Caki2 (cell line): ENCODE data around the gene NEIL1. TPM values are rescaled to one million over a fixed set of nuclear protein-coding genes. Genes with fewer than 3 reads are reported as not detected.
"Not testable (repeated sequence)": the region's sequence is repeated elsewhere in the genome, so short reads cannot be mapped to it uniquely, and the experiment has no call there.

Source experiments
- DNase-seq: peaks from one replicate; pipeline ENCODE4 v3.0.0-alpha.2; 2015; ENCODE audit warnings: low read depth
- in situ Hi-C: cut with HindIII; loops from 2 replicates; pipeline ENCODE4 v1.10.0; 2016; ENCODE audit warnings: low sequenced_read_pairs, low pct_unique_long_range_greater_than_20kb, mixed read lengths
- total RNA-seq: library from RNA; depleted of rRNA; stranded (reverse); fragments of >200 nt; shearing (Covaris generic); gene quantifications from 2 replicates; pipeline ENCODE4 v1.2.3, GENCODE V29; 2014; ENCODE audit warnings: low replicate concordance

The NEIL1 gene
- total RNA-seq, 1 experiment from 2014 or later = not detected

- DNase-seq = no peak
- in situ Hi-C loops = no loop called here
These were observed 18.1 kb upstream of the NEIL1 start for GRCh38 chr15:75328493-75329314.

DNA sequence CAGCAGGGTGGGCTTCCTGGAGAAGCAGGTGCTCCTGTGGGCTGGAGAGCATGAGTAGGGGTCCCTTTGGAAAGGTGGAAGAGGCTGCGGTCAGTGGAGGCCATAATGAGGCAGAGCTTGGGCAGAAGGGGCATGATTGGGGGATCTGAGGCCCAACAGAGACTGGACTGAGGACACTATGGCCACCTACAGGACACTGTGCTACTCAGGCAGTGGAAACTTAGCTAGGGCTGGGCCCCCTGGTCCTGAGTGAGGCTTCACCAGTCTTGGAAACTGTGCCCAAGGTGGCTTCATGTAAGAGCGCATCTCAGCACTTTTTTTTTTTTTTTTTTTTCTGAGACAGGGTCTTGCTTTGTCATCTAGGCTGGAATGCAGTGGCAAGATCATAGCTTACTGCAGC is 17.3 kb upstream of the NEIL1 start:
- DNase-seq = no peak
- in situ Hi-C loops = no loop called here

GRCh38 chr15:75332093-75332492 is 14.7 kb upstream of the NEIL1 start:
- DNase-seq, in situ Hi-C loops: not testable (repeated sequence)

DNA sequence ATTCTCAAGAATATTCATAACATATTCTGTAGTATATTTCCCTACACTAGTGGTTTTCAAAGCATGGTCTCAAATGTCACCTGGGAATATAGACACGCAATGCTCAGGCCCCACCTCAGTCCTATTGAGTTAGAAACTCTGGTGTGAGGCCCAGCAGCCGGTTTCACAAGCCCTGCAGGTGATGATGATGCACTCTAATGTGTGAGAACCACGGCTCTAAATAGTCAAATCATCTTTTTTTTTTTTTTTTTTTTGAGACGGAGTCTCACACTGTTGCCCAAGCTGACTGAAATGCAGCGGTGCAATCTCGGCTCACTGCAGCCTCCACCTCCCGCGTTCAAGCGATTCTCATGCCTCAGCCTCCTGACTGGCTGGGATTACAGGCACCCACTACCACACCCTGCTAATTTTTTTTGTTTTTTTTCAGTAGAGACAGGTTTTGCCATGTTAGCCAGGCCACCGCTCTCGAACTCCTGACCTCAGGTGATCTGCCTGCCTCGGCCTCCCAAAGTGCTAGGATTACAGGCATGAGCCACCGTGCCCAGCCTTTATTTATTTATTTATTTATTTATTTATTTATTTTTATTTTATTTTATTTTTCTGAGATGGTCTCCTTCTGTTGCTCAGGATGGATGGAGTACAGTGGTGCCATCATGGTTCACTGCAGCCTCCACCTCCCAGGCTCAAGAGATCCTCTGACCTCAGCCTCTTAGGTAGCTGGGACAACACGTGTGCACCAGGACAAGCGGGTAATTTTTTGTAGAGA is 13.0 kb upstream of the NEIL1 start:
- in situ Hi-C loops, DNase-seq: not testable (repeated sequence)

- DNase-seq = no peak
- in situ Hi-C loops = no loop called here
These were observed 11.5 kb upstream of the NEIL1 start for GRCh38 chr15:75335313-75335704.

DNA sequence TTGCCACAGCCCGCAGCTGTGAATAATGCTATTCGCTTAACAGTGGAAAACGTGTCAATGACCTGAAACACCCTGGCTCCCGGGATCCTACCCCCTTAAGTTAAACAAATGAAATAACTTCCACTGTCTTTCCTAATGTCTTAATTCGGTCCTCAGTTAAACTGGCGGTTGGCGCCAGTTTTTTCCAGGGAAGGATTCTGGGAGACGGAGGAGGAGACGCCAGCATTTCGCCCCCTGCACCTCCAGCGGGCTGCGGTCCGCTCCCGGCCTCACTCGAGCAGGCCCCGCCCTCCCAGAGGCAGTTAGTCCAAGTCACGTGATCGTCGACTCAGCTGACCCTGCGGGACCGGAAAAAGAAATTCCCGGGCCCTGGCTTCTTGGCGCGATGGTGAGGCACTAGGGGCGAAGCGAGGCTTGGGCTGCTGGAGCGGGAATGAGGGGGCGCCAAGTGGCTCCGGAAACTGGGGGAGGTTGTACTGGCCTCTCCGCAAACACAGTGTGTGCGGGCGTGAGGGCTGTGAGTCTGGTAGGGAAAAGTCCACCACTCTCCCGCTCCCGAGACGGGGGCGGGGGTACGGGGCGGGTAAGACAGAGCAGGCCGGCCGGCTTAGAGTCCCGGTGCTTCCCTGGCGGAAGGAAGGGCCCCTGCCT is 11.0 kb upstream of the NEIL1 start, which contains the start of gene COMMD4:
Gene COMMD4, plus strand, starts transcription at position 359 of the 651 bp plus-strand sequence. Its CDS starts 27 bp downstream, at position 386.
- in situ Hi-C loops = no loop called here
- peak; percentile 86 for DNase-seq

- DNase-seq = no peak
- in situ Hi-C loops = no loop called here
These were observed 8.1 kb upstream of the NEIL1 start for GRCh38 chr15:75338661-75339240.

DNA sequence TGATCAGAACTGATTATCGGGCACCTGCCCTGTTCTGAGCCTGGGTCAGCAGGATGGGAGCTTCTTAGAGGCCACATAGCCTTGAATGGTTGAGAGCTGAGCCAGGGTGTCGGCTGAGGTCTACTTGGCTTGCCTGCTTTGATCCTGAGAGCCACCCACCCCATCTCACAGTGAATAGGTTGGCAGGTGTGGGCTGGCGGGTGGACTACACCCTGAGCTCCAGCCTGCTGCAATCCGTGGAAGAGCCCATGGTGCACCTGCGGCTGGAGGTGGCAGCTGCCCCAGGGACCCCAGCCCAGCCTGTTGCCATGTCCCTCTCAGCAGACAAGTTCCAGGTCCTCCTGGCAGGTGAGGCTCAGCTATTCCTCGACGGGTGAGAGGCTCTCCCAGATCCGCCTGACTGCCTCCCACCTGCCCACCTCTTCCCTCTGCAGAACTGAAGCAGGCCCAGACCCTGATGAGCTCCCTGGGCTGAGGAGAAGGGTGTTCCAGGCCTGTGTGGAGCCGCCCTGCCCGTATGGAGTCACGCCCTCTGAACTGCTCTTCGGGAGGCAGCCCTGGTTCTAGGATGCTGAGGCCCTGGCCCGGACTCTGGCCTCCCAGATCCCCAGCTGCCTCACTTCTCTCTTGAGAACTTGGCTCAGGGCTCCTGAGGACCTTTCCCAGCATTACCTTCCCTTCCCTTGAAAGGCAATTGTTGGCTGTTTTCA is 7.2 kb upstream of the NEIL1 start:
- in situ Hi-C loops = no loop called here
- no peak for DNase-seq

DNA sequence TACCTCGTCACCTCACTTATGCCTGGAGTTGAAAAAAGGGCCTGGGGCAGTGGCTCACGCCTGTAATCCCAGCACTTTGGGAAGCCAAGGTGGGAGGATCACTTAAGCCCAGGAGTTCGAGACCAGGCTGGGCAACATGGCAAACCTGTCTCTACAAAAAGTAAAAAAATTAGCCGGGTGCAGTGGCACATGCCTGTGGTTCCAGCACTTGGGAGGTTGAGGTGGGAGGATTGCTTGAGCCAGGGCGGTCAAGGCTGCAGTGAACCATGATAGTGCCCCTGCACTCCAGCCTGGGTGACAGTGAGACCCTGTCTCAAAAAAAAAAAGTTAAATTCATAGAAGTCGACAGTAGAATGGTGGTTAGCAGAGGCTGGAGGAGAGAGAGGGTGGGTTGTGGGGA is 4.6 kb upstream of the NEIL1 start:
- in situ Hi-C loops = no loop called here
- DNase-seq = no peak

GRCh38 chr15:75343953-75344352 is 2.9 kb upstream of the NEIL1 start:
- in situ Hi-C loops = not testable (repeated sequence)

DNA sequence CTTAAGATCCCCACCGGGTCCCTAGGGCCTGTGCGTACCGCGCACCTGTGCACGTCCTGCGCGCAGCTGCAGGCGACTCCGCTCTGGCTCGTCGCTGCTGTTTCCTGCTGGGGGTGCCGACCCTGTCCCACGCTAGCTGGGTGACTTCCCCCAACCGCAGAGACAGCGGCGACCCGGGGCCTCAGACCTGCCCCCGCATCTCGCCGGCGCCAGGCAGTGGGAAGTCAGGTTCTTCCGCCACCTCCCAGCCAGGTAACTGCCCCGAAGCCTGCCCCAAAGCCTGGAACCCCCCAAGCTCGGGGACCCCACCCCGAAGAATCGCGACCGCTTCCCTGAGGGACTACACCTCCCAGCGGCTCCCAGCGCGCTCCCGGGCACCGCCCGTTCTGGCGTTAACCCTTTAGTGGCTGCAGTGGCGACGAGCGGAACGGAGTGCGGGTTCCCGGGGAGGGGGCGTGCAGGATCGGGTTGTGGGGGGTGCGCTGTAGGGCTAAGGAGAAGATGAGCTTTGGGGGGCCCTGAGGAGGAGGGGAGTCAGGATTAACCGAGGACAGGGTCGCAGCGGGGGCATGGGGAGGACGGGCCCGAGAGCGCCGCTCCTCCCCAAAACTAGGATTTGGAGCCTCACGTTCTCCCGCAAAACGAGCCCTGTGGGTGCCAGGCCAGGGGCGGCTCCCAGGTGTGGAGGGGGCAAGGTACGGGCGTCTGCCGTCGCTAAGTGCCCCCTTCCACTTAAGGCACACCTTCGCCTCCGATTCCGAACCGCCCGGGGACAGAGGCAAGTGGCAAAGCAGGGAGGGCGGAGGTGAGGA is 589 bp downstream of the NEIL1 start:
- no peak for DNase-seq
- in situ Hi-C loops = no loop called here

More at GRCh38 chr15:75343953-75344352, 2.9 kb upstream of the NEIL1 start:
- not testable (repeated sequence) for DNase-seq

DNA sequence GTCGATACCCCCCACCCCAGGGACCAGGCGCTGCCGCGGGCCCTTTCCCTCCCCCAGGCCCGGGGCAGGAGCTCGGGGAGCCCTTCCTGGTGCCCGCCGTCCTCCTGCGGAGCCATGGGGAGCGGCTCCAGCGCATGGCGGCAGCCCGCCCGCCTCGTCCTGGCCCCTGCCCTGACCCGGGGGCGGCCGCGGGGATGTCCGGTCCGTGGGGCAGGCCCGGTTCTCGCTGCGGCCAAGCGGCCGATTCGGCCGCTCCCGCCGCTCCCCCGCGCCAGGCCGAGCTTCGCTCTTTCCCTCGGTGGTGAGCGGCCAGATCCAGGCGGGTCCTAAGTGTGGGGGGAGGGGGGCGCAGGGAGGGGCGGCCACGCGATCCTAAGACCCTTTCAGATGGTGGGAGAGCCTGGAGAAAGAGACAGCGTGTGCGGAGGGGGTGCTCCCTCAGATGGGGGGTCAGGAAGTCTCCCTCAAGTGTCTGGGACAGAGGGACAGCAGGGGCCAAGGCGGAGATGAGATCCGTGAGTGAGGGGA is 1.3 kb downstream of the NEIL1 start:
- no peak for DNase-seq
- in situ Hi-C loops = no loop called here

- no peak for DNase-seq
- in situ Hi-C loops = no loop called here
These were observed 1.9 kb downstream of the NEIL1 start for GRCh38 chr15:75348562-75349350.

- DNase-seq, in situ Hi-C loops: not testable (repeated sequence)
These were observed 2.5 kb downstream of the NEIL1 start for GRCh38 chr15:75349351-75349669.

- in situ Hi-C loops = no loop called here
- no peak for DNase-seq
These were observed 3.2 kb downstream of the NEIL1 start for GRCh38 chr15:75349851-75350588.
